Esophagus (tissue), 2 donors: Measurements from ENCODE around the gene VAC14. TPM values are rescaled to one million over a fixed set of nuclear protein-coding genes. Genes with fewer than 3 reads are reported as not detected.

Experiments
- H3K27ac ChIP-seq, 2 donors: one replicate each; pipeline ENCODE4 v1.5.1; 2013; ENCODE audit warnings: low read depth in 2 of 2, mild to moderate bottlenecking in 2 of 2, inconsistent platforms in 1 of 2, low read length in 1 of 2, moderate library complexity in 1 of 2
- H3K27me3 ChIP-seq, 2 donors: one replicate each; pipeline ENCODE4 v1.6.1; 2013; ENCODE audit warnings: low read length in 2 of 2, control low read depth in 1 of 2, mild to moderate bottlenecking in 1 of 2; ENCODE audit not compliant: insufficient read depth in 2 of 2, control insufficient read depth in 1 of 2
- H3K36me3 ChIP-seq, 2 donors: one replicate each; pipeline ENCODE4 v1.6.1; 2013; ENCODE audit warnings: low read length in 1 of 2; ENCODE audit not compliant: control insufficient read depth in 2 of 2, insufficient read depth in 2 of 2
- H3K4me1 ChIP-seq, 2 donors: one replicate each; pipeline ENCODE4 v1.6.1; 2013; ENCODE audit warnings: low read length in 1 of 2; ENCODE audit not compliant: control insufficient read depth in 2 of 2, insufficient read depth in 2 of 2
- H3K4me3 ChIP-seq, 2 donors: one replicate each; pipeline ENCODE4 v1.5.1; 2013; ENCODE audit warnings: low read length in 2 of 2, mild to moderate bottlenecking in 2 of 2, low read depth in 1 of 2, moderate library complexity in 1 of 2
- H3K9me3 ChIP-seq, 2 donors: one replicate each; pipeline ENCODE4 v1.6.1; 2013; ENCODE audit warnings: mild to moderate bottlenecking in 2 of 2, low read depth in 1 of 2, low read length in 1 of 2, moderate library complexity in 1 of 2; ENCODE audit not compliant: control insufficient read depth in 2 of 2, insufficient read depth in 1 of 2
- WGBS, 2 donors: extraction: QIAGEN DNeasy Blood & Tissue Kit; methylation state at CpG; one replicate each; pipeline ENCODE4 v1.1.7; 2013; 5-methylcytosine and 5-hydroxymethylcytosine counted together
- polyA plus RNA-seq, 2 donors: library from polyadenylated mRNA; stranded (reverse); fragments of 200-250 nt; gene quantifications; one replicate each; pipeline ENCODE4 v1.2.3, GENCODE V29; 2013
- donor health status: healthy with polysubstance abuse.
- donor health status: Bipolar disorder and iron deficiency.

Gene VAC14
- polyA plus RNA-seq, 2 donors = 24.8 to 31.3 TPM

- 90 to 91% methylated on average over 10 of the region's 10 CpGs for WGBS, 2 donors
- no peaks in the 10 kb centered on the region for H3K9me3 ChIP-seq
- H3K36me3 ChIP-seq = peaks cover 0 to 3% of the 10 kb centered on the region in 2 donors
- peak overlapping the region in 1 of 2 donors; percentile 2 for H3K27ac ChIP-seq
- peaks cover 10 to 19% of the 10 kb centered on the region in 2 donors for H3K4me1 ChIP-seq
- no peaks in the 10 kb centered on the region for H3K27me3 ChIP-seq
- H3K4me3 ChIP-seq = no peak overlapping the region
Measured at GRCh38 chr16:70713824-70714223, 87.1 kb downstream of the VAC14 start.

GRCh38 chr16:70713342-70713741 lies 87.6 kb downstream of the VAC14 start:
- WGBS, 2 donors = 80 to 83% methylated on average over 5 of the region's 5 CpGs

GRCh38 chr16:70712942-70713341 lies 88.0 kb downstream of the VAC14 start:
- H3K36me3 ChIP-seq = peaks cover 0 to 3% of the 10 kb centered on the region in 2 donors
- H3K4me3 ChIP-seq = no peak overlapping the region
- H3K9me3 ChIP-seq = no peaks in the 10 kb centered on the region
- peaks cover 10 to 19% of the 10 kb centered on the region in 2 donors for H3K4me1 ChIP-seq
- H3K27ac ChIP-seq = no peak overlapping the region
- no peaks in the 10 kb centered on the region for H3K27me3 ChIP-seq
- WGBS, 2 donors = 87 to 88% methylated on average over 12 of the region's 12 CpGs

More at GRCh38 chr16:70713342-70713741, 87.6 kb downstream of the VAC14 start:
- H3K4me3 ChIP-seq = no peak overlapping the region
- no peak overlapping the region for H3K27ac ChIP-seq
- peaks cover 10 to 19% of the 10 kb centered on the region in 2 donors for H3K4me1 ChIP-seq
- no peaks in the 10 kb centered on the region for H3K27me3 ChIP-seq
- no peaks in the 10 kb centered on the region for H3K9me3 ChIP-seq
- H3K36me3 ChIP-seq = peaks cover 0 to 3% of the 10 kb centered on the region in 2 donors

GRCh38 chr16:70712359-70712758 lies 88.6 kb downstream of the VAC14 start:
- H3K4me1 ChIP-seq = peaks cover 10 to 20% of the 10 kb centered on the region in 2 donors
- no peaks in the 10 kb centered on the region for H3K27me3 ChIP-seq
- no peaks in the 10 kb centered on the region for H3K9me3 ChIP-seq
- H3K4me3 ChIP-seq = no peak overlapping the region
- WGBS, 2 donors = 90 to 91% methylated on average over 11 of the region's 11 CpGs
- peaks cover 0 to 3% of the 10 kb centered on the region in 2 donors for H3K36me3 ChIP-seq
- no peak overlapping the region for H3K27ac ChIP-seq

- no peak overlapping the region for H3K27ac ChIP-seq
- H3K36me3 ChIP-seq = peaks cover 0 to 3% of the 10 kb centered on the region in 2 donors
- H3K4me1 ChIP-seq = peaks cover 12 to 22% of the 10 kb centered on the region in 2 donors
- no peak overlapping the region for H3K4me3 ChIP-seq
- WGBS, 2 donors = 88 to 90% methylated on average over 14 of the region's 14 CpGs
- no peaks in the 10 kb centered on the region for H3K9me3 ChIP-seq
- H3K27me3 ChIP-seq = no peaks in the 10 kb centered on the region
Measured at GRCh38 chr16:70711211-70712031, 89.5 kb downstream of the VAC14 start.

GRCh38 chr16:70710422-70711210 lies 90.3 kb downstream of the VAC14 start:
- H3K27ac ChIP-seq = peak overlapping the region in 1 of 2 donors; percentile 6
- no peaks in the 10 kb centered on the region for H3K9me3 ChIP-seq
- peaks cover 0 to 3% of the 10 kb centered on the region in 2 donors for H3K36me3 ChIP-seq
- no peak overlapping the region for H3K4me3 ChIP-seq
- peaks cover 12 to 28% of the 10 kb centered on the region in 2 donors for H3K4me1 ChIP-seq
- H3K27me3 ChIP-seq = no peaks in the 10 kb centered on the region
- 93 to 94% methylated on average over 31 of the region's 31 CpGs for WGBS, 2 donors

GRCh38 chr16:70709942-70710341 lies 91.0 kb downstream of the VAC14 start:
- Histone ChIP-seq H3K4me1 (peaks cover 12 to 24% of the 10 kb centered on the region in 2 donors), H3K27ac (peak overlapping the region in 1 of 2 donors; percentile 6), H3K36me3 (peaks cover 0 to 3% of the 10 kb centered on the region in 2 donors), H3K4me3 (no peak overlapping the region), H3K9me3 (no peaks in the 10 kb centered on the region), H3K27me3 (no peaks in the 10 kb centered on the region)
- WGBS, 2 donors = 37 to 46% methylated on average over 7 of the region's 7 CpGs

GRCh38 chr16:70709457-70709856 lies 91.5 kb downstream of the VAC14 start:
- H3K9me3 ChIP-seq = no peaks in the 10 kb centered on the region
- WGBS, 2 donors = 78 to 86% methylated on average over 5 of the region's 5 CpGs
- no peaks in the 10 kb centered on the region for H3K27me3 ChIP-seq
- H3K4me1 ChIP-seq = peaks cover 12 to 24% of the 10 kb centered on the region in 2 donors
- H3K4me3 ChIP-seq = no peak overlapping the region
- H3K36me3 ChIP-seq = peaks cover 0 to 3% of the 10 kb centered on the region in 2 donors
- H3K27ac ChIP-seq = peak overlapping the region; percentile 6 to 24

GRCh38 chr16:70708366-70709246 lies 92.4 kb downstream of the VAC14 start:
- Histone ChIP-seq H3K27me3 (no peaks in the 10 kb centered on the region), H3K27ac (peak overlapping the region; percentile 6 to 22), H3K4me3 (no peak overlapping the region), H3K4me1 (peaks cover 14 to 32% of the 10 kb centered on the region in 2 donors), H3K36me3 (peaks cover 0 to 5% of the 10 kb centered on the region in 2 donors), H3K9me3 (no peaks in the 10 kb centered on the region)
- WGBS, 2 donors = 87 to 89% methylated on average over 20 of the region's 20 CpGs
